Measurements from ENCODE around the gene CLEC4M.
A peak's percentile ranks its signal among the peaks of the same experiment; 100 is the strongest.
"Not testable (repeated sequence)": the region's sequence is repeated elsewhere in the genome, so short reads cannot be mapped to it uniquely, and the experiment has no call there.

CLEC4M gene

DNA sequence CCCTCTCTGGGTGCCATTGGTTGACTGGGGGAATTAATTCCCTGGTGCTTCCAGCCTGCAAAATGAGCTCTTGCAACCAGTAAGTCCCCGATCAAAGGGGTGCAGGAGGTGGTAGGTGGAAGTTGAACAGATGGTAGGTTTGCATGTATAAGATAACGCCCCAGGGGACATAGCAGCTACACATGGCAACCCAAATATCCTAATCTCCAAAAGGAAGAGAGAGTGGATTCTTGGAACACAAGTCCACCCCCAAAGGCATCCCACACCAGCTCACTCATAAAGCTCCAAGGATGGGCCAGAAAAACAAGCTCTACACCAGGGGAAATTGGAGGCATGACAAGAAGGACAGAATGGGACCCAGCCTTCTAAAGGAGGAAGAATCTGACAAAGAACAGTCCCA lies 20.5 kb upstream of the CLEC4M start:
- no peak for DNase-seq

- no peak for DNase-seq
These were observed 20.1 kb upstream of the CLEC4M start for GRCh38 chr19:7742991-7743390.

GRCh38 chr19:7743425-7743841 lies 19.6 kb upstream of the CLEC4M start:
- DNase-seq: no peak

DNA sequence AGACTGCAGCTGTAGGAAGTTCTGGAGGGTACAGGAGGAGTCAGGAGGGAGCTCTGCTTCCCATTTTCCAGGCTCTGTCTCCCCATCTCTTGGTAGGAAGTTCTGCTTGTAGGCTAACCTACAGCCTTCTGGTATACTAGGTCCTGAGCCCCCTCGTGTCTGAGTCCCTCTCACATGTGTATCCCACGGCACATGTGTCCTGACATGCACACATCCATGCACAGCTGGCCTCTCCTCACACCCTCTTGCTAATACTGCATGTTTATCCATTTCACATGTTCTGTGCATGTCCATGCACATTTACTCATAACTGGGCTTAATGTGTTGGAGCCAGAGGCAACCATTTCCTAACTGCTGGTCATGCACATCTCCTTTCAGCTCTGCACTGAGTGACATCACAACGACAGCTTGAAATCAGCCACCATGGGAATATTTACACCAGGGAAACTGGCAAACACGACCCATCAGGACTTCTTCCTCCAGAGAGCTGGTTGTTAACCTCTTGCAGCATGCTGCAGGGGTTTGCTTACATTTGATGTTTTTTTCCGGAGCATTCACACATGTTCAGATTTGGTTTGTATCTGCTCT lies 18.8 kb upstream of the CLEC4M start:
- no peak for DNase-seq

DNA sequence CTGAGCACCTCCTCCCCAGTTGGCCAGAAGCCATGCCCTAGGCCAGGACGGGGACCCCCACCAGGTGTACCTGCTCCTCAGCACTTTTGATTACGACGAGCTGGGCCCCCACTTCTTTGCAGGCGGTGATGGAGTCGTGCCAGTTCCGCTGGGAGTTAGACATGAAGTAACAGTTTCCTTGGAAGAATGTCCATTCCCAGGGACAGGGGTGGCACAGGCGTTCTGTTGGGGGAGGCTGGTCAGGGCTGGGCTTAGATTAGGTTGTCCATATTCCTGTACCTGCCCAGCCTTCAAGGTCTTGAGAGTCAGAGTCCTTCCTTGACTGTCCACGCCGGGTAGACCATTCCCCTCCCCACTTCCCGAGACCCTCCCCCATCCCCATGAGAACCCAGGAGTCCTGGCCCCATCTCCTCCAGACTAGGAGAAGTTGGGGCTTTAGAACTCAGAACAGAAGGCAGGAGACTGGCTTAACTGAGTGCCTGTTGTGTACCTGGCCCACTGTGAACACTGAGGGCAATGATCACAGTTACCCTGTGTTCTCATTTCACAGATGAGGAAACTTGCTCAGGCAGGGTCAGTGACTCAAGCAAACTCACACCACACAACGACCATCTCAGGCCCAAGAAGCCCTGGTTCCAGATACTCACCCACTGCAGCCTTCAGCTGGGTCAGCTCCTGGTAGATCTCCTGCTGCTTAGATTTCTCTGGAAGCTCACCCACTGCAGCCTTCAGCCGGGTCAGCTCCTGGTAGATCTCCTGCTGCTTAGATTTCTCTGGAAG lies 18.0 kb upstream of the CLEC4M start:
- no peak for DNase-seq

- DNase-seq: not testable (repeated sequence)
These were observed 16.7 kb upstream of the CLEC4M start for GRCh38 chr19:7746306-7746705.

- DNase-seq: no peak
These were observed 15.8 kb upstream of the CLEC4M start, which contains the start of gene CD209 for GRCh38 chr19:7746903-7747884. TSS of gene CD209 (minus strand) at chr19:7747534. CDS start at chr19:7747511, 23 bp downstream.

- DNase-seq: no peak
These were observed 14.9 kb upstream of the CLEC4M start for GRCh38 chr19:7748171-7748570.

- peak; percentile 1 for DNase-seq
These were observed 14.3 kb upstream of the CLEC4M start for GRCh38 chr19:7748756-7749155.

DNA sequence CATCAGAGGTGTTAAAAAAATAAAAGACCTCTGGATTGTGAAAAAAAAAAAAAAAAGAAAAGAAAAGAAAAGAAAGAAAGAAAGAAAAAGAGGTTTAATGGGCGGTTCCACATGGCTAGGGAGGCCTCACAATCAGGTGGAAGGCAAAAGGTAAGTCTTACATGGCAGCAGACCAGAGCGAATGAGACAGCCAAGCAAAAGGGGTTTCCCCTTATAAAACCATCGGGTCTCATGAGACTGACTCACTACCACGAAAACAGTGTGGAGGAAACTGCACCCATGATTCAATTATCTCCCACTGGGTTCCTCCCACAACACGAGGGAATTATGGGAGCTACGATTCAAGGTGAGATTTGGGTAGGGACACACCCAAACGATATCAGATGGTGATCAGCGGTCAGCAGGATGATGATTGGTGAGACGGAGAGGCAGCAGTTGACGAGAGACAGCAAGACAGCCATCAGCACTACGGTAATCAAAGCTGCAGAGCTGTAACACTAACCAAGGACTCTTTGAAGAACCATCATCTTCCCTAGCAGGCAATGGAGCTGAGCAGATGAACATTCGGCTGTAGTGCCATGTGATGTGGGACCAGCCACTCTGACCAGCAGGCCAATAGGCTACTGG lies 11.8 kb upstream of the CLEC4M start:
- DNase-seq: peak; percentile 41

- DNase-seq: no peak
These were observed 6.8 kb upstream of the CLEC4M start for GRCh38 chr19:7756258-7756657.

DNA sequence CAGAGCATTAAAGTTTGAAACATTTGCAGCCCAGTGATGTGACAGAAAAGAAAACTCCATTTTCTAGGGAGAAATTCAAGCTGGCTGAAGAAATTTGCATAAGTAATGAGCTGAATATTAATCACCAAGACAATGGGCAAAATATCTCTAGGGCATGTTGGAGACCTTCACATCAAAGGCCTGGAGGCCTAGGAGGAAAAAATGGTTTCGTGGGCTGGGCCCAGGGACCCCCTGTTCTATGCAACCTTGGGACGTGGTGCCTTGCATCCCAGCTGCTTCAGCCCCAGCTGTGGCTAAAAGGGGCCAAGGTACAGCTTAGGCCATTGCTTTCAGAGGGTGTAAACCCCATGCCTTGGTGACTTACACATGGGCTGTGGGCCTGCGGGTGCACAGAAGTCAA lies 5.7 kb upstream of the CLEC4M start:
- DNase-seq: no peak

- no peak for DNase-seq
These were observed 3.9 kb upstream of the CLEC4M start for GRCh38 chr19:7759156-7759555.

- DNase-seq: no peak
These were observed 653 bp downstream of the CLEC4M start for GRCh38 chr19:7763696-7764095.

DNA sequence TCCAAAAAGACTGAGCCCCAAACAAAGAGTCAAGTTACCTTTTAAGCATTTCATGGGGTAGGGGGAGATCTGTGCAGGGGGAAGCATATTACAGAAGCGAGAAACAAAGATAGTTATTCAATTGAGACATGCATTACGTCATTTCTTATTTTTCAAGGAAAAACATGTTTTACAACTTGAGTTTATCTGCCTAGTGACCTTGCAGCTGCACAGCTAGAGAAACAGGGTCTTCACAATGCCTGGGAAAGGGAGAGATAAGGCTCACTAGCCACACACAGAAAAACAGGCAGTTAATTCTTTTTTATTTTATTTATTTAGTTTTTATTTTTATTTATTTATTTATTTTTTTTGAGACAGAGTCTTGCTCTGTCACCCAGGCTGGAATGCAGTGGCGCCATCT lies 1.1 kb downstream of the CLEC4M start:
- not testable (repeated sequence) for DNase-seq

DNA sequence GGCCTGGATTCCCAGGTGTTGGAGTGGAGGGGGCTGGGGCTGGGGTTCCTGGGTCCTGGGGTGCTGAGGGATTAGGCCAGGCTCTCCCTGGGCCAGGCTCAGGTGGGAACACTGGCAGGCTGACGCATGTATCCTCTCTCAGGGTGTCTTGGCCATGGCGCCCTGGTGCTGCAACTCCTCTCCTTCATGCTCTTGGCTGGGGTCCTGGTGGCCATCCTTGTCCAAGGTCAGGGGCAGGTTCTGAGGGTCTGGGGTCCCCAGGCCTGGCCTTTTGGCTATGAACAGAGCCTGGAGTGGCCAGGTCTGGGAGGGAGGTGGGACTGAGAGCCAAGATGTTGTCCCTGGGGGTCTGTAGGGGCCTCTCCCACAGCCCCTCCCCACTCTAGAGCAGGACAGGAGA lies 2.0 kb downstream of the CLEC4M start:
- DNase-seq: not testable (repeated sequence)

GRCh38 chr19:7766535-7766934 lies 3.5 kb downstream of the CLEC4M start:
- no peak for DNase-seq

DNA sequence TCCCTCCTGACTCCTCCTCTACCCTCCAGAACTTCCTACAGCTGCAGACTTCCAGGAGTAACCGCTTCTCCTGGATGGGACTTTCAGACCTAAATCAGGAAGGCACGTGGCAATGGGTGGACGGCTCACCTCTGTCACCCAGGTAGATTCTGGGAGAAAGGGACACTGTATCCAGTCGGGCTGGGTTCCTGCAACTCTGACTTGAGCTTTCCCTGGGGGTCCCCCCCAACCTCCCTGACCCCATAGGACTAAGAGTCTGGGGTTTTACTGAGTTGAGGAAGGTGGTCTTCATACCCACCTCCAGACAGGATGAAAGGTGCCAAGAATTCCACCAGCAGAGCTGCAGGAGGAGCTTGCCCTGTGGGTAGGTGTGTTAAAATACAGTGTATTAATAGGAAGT lies 4.4 kb downstream of the CLEC4M start:
- DNase-seq: no peak

DNA sequence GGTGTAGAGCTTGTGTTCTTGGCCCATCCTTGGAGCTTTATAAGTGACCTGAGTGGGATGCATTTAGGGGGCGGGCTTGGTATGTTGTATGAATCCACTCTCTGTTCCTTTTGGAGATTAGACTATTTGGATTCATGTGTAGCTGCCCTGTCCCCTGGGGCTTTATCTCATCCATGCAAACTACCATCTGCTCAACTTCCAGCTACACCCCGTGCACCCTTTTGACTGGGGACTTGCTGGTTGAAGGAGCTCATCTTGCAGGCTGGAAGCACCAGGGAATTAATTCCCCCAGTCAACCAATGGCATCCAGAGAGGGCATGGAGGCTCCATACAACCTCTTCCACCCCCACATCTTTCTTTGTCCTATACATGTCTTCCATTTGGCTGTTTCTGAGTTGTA lies 6.1 kb downstream of the CLEC4M start:
- no peak for DNase-seq

DNA sequence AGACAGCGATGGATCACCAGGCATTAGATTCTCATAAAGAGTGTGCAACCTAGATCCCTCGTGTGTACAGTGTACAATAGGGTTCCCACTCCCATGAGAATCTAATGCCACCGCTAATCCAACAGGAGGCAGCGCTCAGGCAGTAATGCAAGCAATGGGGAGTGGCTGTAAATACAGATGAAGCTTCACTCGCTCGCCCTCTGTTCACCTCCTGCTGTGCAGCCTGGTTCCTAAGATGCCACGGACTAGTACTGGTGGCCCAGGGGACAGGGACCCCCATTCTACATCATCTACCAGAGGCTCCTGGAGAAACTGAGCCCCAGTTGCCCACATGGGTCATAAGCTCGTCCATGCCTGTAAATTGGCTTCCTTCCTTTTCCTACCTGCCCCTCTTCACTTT lies 8.0 kb downstream of the CLEC4M start:
- DNase-seq: no peak

GRCh38 chr19:7772752-7773291 lies 9.8 kb downstream of the CLEC4M start:
- no peak for DNase-seq

DNA sequence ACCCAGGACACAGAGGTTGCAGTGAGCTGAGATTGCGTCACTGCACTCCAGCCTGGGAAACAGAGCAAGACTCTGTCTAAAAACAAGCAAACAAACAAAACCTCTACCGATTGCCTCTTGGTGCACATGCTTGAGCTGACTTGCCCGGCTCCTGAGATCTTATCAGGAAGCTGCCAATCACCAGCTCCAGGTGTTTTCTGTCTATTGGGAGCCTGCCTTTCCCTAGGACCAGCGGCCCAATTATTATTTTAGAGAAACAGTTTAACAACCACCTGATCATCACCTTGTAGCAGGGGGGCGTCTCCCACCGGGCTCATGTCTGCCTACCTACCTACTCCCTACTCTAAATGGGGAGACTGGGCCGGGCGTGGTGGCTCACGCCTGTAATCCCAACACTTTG lies 10.8 kb downstream of the CLEC4M start:
- DNase-seq: no peak

DNA sequence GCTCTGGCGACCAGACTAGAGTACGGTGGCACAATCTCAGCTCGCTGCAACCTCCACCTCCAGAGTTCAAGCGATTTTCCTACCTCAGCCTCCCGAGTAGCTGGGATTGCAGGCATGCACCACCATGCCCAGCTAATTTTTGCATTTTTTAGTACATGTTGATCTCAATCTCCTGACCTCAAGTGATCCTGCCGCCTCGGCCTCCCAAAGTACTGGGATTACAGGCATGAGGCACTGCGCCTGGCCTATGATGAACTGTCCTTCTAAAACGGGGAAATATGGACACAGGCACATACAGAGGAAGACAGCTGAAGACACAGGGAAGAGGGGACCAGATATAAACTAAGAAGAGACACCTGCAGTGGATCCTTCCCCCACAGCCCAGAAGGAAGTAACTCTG lies 12.7 kb downstream of the CLEC4M start:
- no peak for DNase-seq
